ENCODE results near the gene MYZAP.

GRCh38 chr15:57643826-57644225 is 52.1 kb downstream of the MYZAP start:
- TF ChIP-seq, protein P1, sequence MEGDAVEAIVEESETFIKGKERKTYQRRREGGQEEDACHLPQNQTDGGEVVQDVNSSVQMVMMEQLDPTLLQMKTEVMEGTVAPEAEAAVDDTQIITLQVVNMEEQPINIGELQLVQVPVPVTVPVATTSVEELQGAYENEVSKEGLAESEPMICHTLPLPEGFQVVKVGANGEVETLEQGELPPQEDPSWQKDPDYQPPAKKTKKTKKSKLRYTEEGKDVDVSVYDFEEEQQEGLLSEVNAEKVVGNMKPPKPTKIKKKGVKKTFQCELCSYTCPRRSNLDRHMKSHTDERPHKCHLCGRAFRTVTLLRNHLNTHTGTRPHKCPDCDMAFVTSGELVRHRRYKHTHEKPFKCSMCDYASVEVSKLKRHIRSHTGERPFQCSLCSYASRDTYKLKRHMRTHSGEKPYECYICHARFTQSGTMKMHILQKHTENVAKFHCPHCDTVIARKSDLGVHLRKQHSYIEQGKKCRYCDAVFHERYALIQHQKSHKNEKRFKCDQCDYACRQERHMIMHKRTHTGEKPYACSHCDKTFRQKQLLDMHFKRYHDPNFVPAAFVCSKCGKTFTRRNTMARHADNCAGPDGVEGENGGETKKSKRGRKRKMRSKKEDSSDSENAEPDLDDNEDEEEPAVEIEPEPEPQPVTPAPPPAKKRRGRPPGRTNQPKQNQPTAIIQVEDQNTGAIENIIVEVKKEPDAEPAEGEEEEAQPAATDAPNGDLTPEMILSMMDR (conservative IDR thresholded peaks at IDR 0.05 in 1 of 2, IDR thresholded peaks at IDR 0.05 in 1 of 2; ENCODE audit: extremely low read depth in 1 of 2, insufficient read depth in 1 of 2, low read depth in 1 of 2, low read length in 2 of 2) = no peak
- no peak for TF ChIP-seq EZH2 (IDR thresholded peaks at IDR 0.05; ENCODE audit: borderline replicate concordance, low read length)

Measured in mammary epithelial cell (primary cell).